ENCODE data around the gene SLC23A1. TPM values are rescaled to one million over a fixed set of nuclear protein-coding genes. Genes with fewer than 3 reads are reported as not detected.
"Not testable (repeated sequence)": the region's sequence is repeated elsewhere in the genome, so short reads cannot be mapped to it uniquely, and the experiment has no call there.

SLC23A1 gene
- total RNA-seq, 2 donors from 2014 or later = 0.95 to 1.6 TPM

DNA sequence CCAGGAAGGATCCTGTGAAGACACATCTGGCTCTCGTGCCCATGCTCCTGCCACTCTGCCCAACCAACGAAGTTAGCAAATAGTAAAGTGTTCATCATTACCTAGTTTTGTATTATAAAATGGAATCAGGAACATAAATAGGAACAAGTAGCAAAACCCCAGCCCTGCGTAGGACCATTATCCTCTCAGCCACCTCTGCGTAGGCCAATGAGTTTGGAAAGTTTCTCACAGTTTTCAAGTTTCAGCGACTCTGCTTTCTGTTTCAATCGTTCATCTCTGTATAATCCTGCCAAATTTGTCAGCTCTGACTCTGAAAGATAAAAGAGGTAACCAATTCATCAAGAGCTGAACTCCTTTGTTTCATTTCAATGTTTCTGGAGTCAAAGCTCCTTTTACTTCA lies 30.9 kb upstream of the SLC23A1 start:
- Mint-ChIP-seq H3K27me3 (no peaks in the 10 kb centered on the region), H3K4me3 (peak overlapping the region; percentile 86), H3K36me3 (ENCODE audit: low read depth) (peaks cover 73% of the 10 kb centered on the region), H3K9me3 (no peaks in the 10 kb centered on the region), H3K4me1 (peaks cover 37% of the 10 kb centered on the region), H3K27ac (peak overlapping the region; percentile 99)
- peak; percentile 65 for ATAC-seq (replicated peaks)

GRCh38 chr5:139413153-139413552 lies 30.1 kb upstream of the SLC23A1 start:
- H3K4me3 Mint-ChIP-seq = peak overlapping the region; percentile 86
- peak overlapping the region; percentile 99 for H3K27ac Mint-ChIP-seq
- no peak for ATAC-seq (replicated peaks)
- no peaks in the 10 kb centered on the region for H3K9me3 Mint-ChIP-seq
- H3K4me1 Mint-ChIP-seq = peaks cover 37% of the 10 kb centered on the region
- no peaks in the 10 kb centered on the region for H3K27me3 Mint-ChIP-seq
- H3K36me3 Mint-ChIP-seq (ENCODE audit: low read depth) = peaks cover 65% of the 10 kb centered on the region

- Mint-ChIP-seq H3K9me3 (no peaks in the 10 kb centered on the region), H3K27me3 (no peaks in the 10 kb centered on the region), H3K36me3 (ENCODE audit: low read depth) (peaks cover 46% of the 10 kb centered on the region), H3K4me3 (no peak overlapping the region), H3K4me1 (peaks cover 40% of the 10 kb centered on the region), H3K27ac (no peak overlapping the region)
- ATAC-seq (replicated peaks) = no peak
Measured at GRCh38 chr5:139410993-139411828, 28.1 kb upstream of the SLC23A1 start.

GRCh38 chr5:139410121-139410992 lies 27.3 kb upstream of the SLC23A1 start:
- Mint-ChIP-seq H3K4me1 (peaks cover 31% of the 10 kb centered on the region), H3K27me3 (no peaks in the 10 kb centered on the region), H3K36me3 (ENCODE audit: low read depth) (peaks cover 37% of the 10 kb centered on the region), H3K4me3 (no peak overlapping the region), H3K9me3 (no peaks in the 10 kb centered on the region), H3K27ac (no peak overlapping the region)
- no peak for ATAC-seq (replicated peaks)

- not testable (repeated sequence) for ATAC-seq (replicated peaks); H3K27ac Mint-ChIP-seq; H3K9me3 Mint-ChIP-seq; H3K27me3 Mint-ChIP-seq; H3K4me3 Mint-ChIP-seq
- Mint-ChIP-seq H3K4me1 (peaks cover 27% of the 10 kb centered on the region), H3K36me3 (ENCODE audit: low read depth) (peaks cover 25% of the 10 kb centered on the region)
Measured at GRCh38 chr5:139409116-139409515, 26.0 kb upstream of the SLC23A1 start.

GRCh38 chr5:139408191-139408590 lies 25.1 kb upstream of the SLC23A1 start:
- ATAC-seq (replicated peaks) = no peak
- Mint-ChIP-seq H3K27me3 (no peaks in the 10 kb centered on the region), H3K4me3 (no peak overlapping the region), H3K4me1 (peaks cover 26% of the 10 kb centered on the region), H3K27ac (no peak overlapping the region), H3K9me3 (no peaks in the 10 kb centered on the region), H3K36me3 (ENCODE audit: low read depth) (peaks cover 16% of the 10 kb centered on the region)

GRCh38 chr5:139407517-139407916 lies 24.4 kb upstream of the SLC23A1 start:
- Mint-ChIP-seq H3K27me3 (no peaks in the 10 kb centered on the region), H3K9me3 (no peaks in the 10 kb centered on the region), H3K4me1 (peaks cover 27% of the 10 kb centered on the region), H3K36me3 (ENCODE audit: low read depth) (peaks cover 9% of the 10 kb centered on the region), H3K4me3 (no peak overlapping the region), H3K27ac (no peak overlapping the region)
- no peak for ATAC-seq (replicated peaks)

GRCh38 chr5:139406963-139407362 lies 23.9 kb upstream of the SLC23A1 start:
- H3K36me3 Mint-ChIP-seq (ENCODE audit: low read depth) = peaks cover 3% of the 10 kb centered on the region
- H3K4me3 Mint-ChIP-seq = no peak overlapping the region
- H3K9me3 Mint-ChIP-seq = no peaks in the 10 kb centered on the region
- H3K27ac Mint-ChIP-seq = no peak overlapping the region
- no peak for ATAC-seq (replicated peaks)
- H3K27me3 Mint-ChIP-seq = no peaks in the 10 kb centered on the region
- peaks cover 28% of the 10 kb centered on the region for H3K4me1 Mint-ChIP-seq

GRCh38 chr5:139404484-139404840 lies 21.4 kb upstream of the SLC23A1 start:
- Mint-ChIP-seq H3K4me1 (peaks cover 31% of the 10 kb centered on the region), H3K9me3 (no peaks in the 10 kb centered on the region), H3K27me3 (no peaks in the 10 kb centered on the region), H3K27ac (peak overlapping the region; percentile 96), H3K4me3 (peak overlapping the region; percentile 87), H3K36me3 (ENCODE audit: low read depth) (peaks cover 3% of the 10 kb centered on the region)
- no peak for ATAC-seq (replicated peaks)

- ATAC-seq (replicated peaks) = peak; percentile 95
- peaks cover 36% of the 10 kb centered on the region for H3K4me1 Mint-ChIP-seq
- peaks cover 9% of the 10 kb centered on the region for H3K36me3 Mint-ChIP-seq (ENCODE audit: low read depth)
- no peaks in the 10 kb centered on the region for H3K27me3 Mint-ChIP-seq
- H3K27ac Mint-ChIP-seq = peak within 1 kb of the TSS; percentile 96
- H3K9me3 Mint-ChIP-seq = no peaks in the 10 kb centered on the region
- H3K4me3 Mint-ChIP-seq = peak within 1 kb of the TSS; percentile 87
Measured at GRCh38 chr5:139403787-139404483, 20.8 kb upstream of the SLC23A1 start, which contains the start of gene SPATA24. TSS of gene SPATA24 (minus strand) at chr5:139404089. CDS start at chr5:139404060, 29 bp downstream.

DNA sequence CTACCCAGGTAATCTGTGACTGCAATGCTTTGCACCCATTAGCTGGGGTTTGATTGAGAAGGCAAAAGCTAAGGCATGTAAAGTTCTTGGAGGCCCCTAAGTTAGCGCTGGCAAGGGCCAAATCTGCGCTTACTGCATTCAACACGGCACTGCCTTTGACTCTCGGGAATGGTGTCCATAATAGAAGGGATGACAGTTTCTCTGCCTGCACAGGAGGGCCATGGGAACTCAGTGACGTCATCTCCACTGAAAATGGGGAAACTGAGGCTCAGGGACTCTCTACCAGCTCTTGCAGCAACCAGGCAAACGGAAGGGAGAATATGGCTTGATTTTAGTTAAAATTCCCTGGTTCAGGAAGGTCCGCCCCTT lies 20.3 kb upstream of the SLC23A1 start:
- Mint-ChIP-seq H3K36me3 (ENCODE audit: low read depth) (peaks cover 9% of the 10 kb centered on the region), H3K4me1 (peaks cover 36% of the 10 kb centered on the region), H3K27ac (peak overlapping the region; percentile 96), H3K9me3 (no peaks in the 10 kb centered on the region), H3K27me3 (no peaks in the 10 kb centered on the region), H3K4me3 (peak overlapping the region; percentile 87)
- ATAC-seq (replicated peaks) = no peak

DNA sequence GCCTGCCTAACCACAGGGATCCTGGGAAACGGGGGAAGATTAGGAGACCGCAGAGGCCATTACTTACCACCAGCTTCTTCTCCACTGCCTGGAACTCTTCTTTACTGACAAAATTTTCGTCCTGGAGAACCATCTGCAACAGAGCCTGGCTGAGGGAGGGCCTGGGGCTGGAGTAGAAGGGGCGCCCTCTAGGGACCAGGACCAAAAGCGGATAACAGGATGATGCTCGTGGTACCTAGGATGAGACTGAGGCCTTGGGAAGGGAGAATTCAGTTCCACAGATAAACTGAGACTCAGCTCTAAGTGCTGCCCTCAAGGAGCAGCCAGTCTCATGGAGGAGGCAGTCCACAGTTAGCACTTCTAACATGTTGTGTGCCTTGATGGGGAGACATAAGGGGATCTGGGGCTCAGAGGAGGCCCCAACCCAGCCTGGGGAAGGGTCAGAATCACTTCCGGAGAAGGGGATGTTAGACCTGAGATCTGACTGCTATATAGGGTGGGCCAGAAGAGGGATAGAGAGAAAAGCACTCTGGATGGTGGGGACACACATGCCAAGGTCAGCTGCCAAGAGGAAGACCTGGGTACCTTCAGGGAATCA lies 19.6 kb upstream of the SLC23A1 start:
- Mint-ChIP-seq H3K27me3 (no peaks in the 10 kb centered on the region), H3K36me3 (ENCODE audit: low read depth) (peaks cover 14% of the 10 kb centered on the region), H3K9me3 (no peaks in the 10 kb centered on the region), H3K4me3 (peak overlapping the region; percentile 87), H3K27ac (peak overlapping the region; percentile 96), H3K4me1 (peaks cover 34% of the 10 kb centered on the region)
- no peak for ATAC-seq (replicated peaks)

- peaks cover 34% of the 10 kb centered on the region for H3K4me1 Mint-ChIP-seq
- no peak overlapping the region for H3K27ac Mint-ChIP-seq
- no peaks in the 10 kb centered on the region for H3K9me3 Mint-ChIP-seq
- ATAC-seq (replicated peaks) = no peak
- no peaks in the 10 kb centered on the region for H3K27me3 Mint-ChIP-seq
- peaks cover 20% of the 10 kb centered on the region for H3K36me3 Mint-ChIP-seq (ENCODE audit: low read depth)
- H3K4me3 Mint-ChIP-seq = no peak overlapping the region
Measured at GRCh38 chr5:139401546-139401945, 18.4 kb upstream of the SLC23A1 start.

GRCh38 chr5:139399501-139400121 lies 16.5 kb upstream of the SLC23A1 start:
- peak overlapping the region; percentile 78 for H3K27ac Mint-ChIP-seq
- no peaks in the 10 kb centered on the region for H3K27me3 Mint-ChIP-seq
- peaks cover 38% of the 10 kb centered on the region for H3K4me1 Mint-ChIP-seq
- H3K36me3 Mint-ChIP-seq (ENCODE audit: low read depth) = peaks cover 36% of the 10 kb centered on the region
- H3K4me3 Mint-ChIP-seq = peak overlapping the region; percentile 30
- no peak for ATAC-seq (replicated peaks)
- H3K9me3 Mint-ChIP-seq = no peaks in the 10 kb centered on the region

Data from activated T-helper 17 cell treated with anti-CD3 and anti-CD28 coated beads, Interleukin-2, amount 50 U/mL, for 72 hours (primary cell).